AG04450 (cell line): Measurements from ENCODE around the gene TARP.
"Not testable (repeated sequence)": the region's sequence is repeated elsewhere in the genome, so short reads cannot be mapped to it uniquely, and the experiment has no call there.

ENCODE experiments used
- CTCF ChIA-PET: fragments of 300-600, 350-600 bp; formaldehyde crosslinking; extraction: SDS; loops from one replicate; lab custom pipeline; 2022; ENCODE audit warnings: antibody characterized with exemption, inconsistent platforms; lab: Charles Lee
- POLR2A ChIA-PET: fragments of 350-600 bp; formaldehyde crosslinking; extraction: SDS; loops from one replicate; lab custom pipeline; 2021; ENCODE audit warnings: antibody characterized with exemption, inconsistent platforms; lab: Yijun Ruan, JAX
- DNase-seq: peaks from one replicate; pipeline ENCODE4 v3.0.0-alpha.2; 2011; ENCODE audit warnings: low read depth, low spot score
- H3K27ac ChIP-seq: one replicate; pipeline ENCODE4 v1.5.1; 2012; ENCODE audit warnings: low read depth, low read length, control low read depth
- H3K27me3 ChIP-seq: one replicate; pipeline ENCODE4 v1.6.0; 2012; ENCODE audit warnings: low read length; ENCODE audit not compliant: control insufficient read depth, insufficient read depth
- H3K4me3 ChIP-seq: 2 replicates; pipeline ENCODE4 v1.5.1; 2011; ENCODE audit warnings: mild to moderate bottlenecking, low read depth, low read length, control low read depth
- H3K9me3 ChIP-seq: 2 replicates; pipeline ENCODE4 v1.5.1; 2012; ENCODE audit warnings: low read length; ENCODE audit not compliant: control insufficient read depth, insufficient read depth
- CTCF ChIP-seq: IDR thresholded peaks from 2 replicates; pipeline ENCODE4 v1.5.1; 2011; ENCODE audit warnings: low read depth, low read length, control low read depth, inconsistent platforms

TARP gene

GRCh38 chr7:38263274-38263673 is 10.2 kb downstream of the TARP start:
- POLR2A ChIA-PET, DNase-seq, CTCF ChIA-PET, H3K27me3 ChIP-seq, H3K9me3 ChIP-seq, H3K27ac ChIP-seq, H3K4me3 ChIP-seq: not testable (repeated sequence)

GRCh38 chr7:38262545-38262944 is 10.9 kb downstream of the TARP start:
- ChIA-PET CTCF (no interaction called here), POLR2A (no interaction called here)
- no peaks in the 10 kb centered on the region for H3K27me3 ChIP-seq

GRCh38 chr7:38262026-38262425 is 11.4 kb downstream of the TARP start:
- H3K27ac ChIP-seq, DNase-seq, H3K4me3 ChIP-seq, H3K9me3 ChIP-seq, H3K27me3 ChIP-seq, CTCF ChIA-PET, POLR2A ChIA-PET: not testable (repeated sequence)

More at GRCh38 chr7:38262545-38262944, 10.9 kb downstream of the TARP start:
- DNase-seq = no peak
- Histone ChIP-seq H3K4me3 (no peak overlapping the region), H3K27ac (no peak overlapping the region), H3K9me3 (no peaks in the 10 kb centered on the region)
- TF ChIP-seq CTCF = no peak

GRCh38 chr7:38261601-38262000 is 11.8 kb downstream of the TARP start:
- POLR2A ChIA-PET, H3K27ac ChIP-seq, H3K9me3 ChIP-seq, CTCF ChIA-PET, DNase-seq, H3K27me3 ChIP-seq, H3K4me3 ChIP-seq: not testable (repeated sequence)

GRCh38 chr7:38259157-38259556 is 14.3 kb downstream of the TARP start:
- H3K27ac ChIP-seq, CTCF ChIA-PET, H3K4me3 ChIP-seq, H3K27me3 ChIP-seq, H3K9me3 ChIP-seq, DNase-seq, POLR2A ChIA-PET: not testable (repeated sequence)

GRCh38 chr7:38257350-38257677 is 16.1 kb downstream of the TARP start:
- TF ChIP-seq CTCF = no peak
- no peak for DNase-seq
- Histone ChIP-seq H3K27me3 (no peaks in the 10 kb centered on the region), H3K4me3 (no peak overlapping the region), H3K27ac (no peak overlapping the region), H3K9me3 (no peaks in the 10 kb centered on the region)
- POLR2A ChIA-PET = no interaction called here
- CTCF ChIA-PET = no interaction called here

- H3K4me3 ChIP-seq, DNase-seq, H3K27ac ChIP-seq, H3K9me3 ChIP-seq, H3K27me3 ChIP-seq, POLR2A ChIA-PET, CTCF ChIA-PET: not testable (repeated sequence)
These were observed 23.6 kb downstream of the TARP start for GRCh38 chr7:38249849-38250248.

GRCh38 chr7:38248069-38248567 is 25.3 kb downstream of the TARP start:
- TF ChIP-seq CTCF = no peak
- H3K9me3 ChIP-seq = no peaks in the 10 kb centered on the region
- no peaks in the 10 kb centered on the region for H3K27me3 ChIP-seq
- H3K27ac ChIP-seq = no peak overlapping the region
- ChIA-PET POLR2A (no interaction called here), CTCF (no interaction called here)
- no peak overlapping the region for H3K4me3 ChIP-seq
- no peak for DNase-seq
